A673 (cell line): Measurements from ENCODE around the gene SORCS1. TPM values are rescaled to one million over a fixed set of nuclear protein-coding genes. Genes with fewer than 3 reads are reported as not detected.

ENCODE experiments used
- BruUV-seq: library from RNA; stranded (reverse); fragments of 400-500 nt; replicated peaks from 2 replicates; lab custom pipeline; 2021; lab: Mats Ljungman, UMichigan
- CTCF ChIA-PET: fragments of 300-600 bp; sonication (Branson Sonifier 250); formaldehyde crosslinking; loops from one replicate; lab custom pipeline; 2022; ENCODE audit warnings: antibody characterized with exemption; lab: Charles Lee
- POLR2A ChIA-PET: fragments of 300-600 bp; sonication (Branson Sonifier 250); formaldehyde crosslinking; loops from one replicate; lab custom pipeline; 2022; ENCODE audit warnings: antibody characterized with exemption; ENCODE audit not compliant: low non-redundant PET; lab: Charles Lee
- DNase-seq: peaks from one replicate; pipeline ENCODE4 v3.0.0-alpha.2; 2015; ENCODE audit warnings: low spot score
- H3K27ac ChIP-seq: fragments of 200-600 bp; sonication (generic); 2 replicates; pipeline ENCODE4 v1.5.1; 2016; ENCODE audit warnings: mixed run types, low read depth, mild to moderate bottlenecking, mixed read lengths, antibody characterized with exemption, low read length; ENCODE audit not compliant: poor library complexity, severe bottlenecking
- H3K27me3 ChIP-seq: fragments of 200-600 bp; sonication (generic); replicated peaks from 2 replicates; pipeline ENCODE4 v1.6.1; 2017; ENCODE audit warnings: mixed run types, low read depth, mild to moderate bottlenecking, mixed read lengths, antibody characterized with exemption, low read length; ENCODE audit not compliant: insufficient read depth, poor library complexity
- H3K36me3 ChIP-seq: fragments of 200-600 bp; sonication (generic); 2 replicates; pipeline ENCODE4 v1.6.1; 2016; ENCODE audit warnings: mixed run types, mild to moderate bottlenecking, mixed read lengths, antibody characterized with exemption, low read length; ENCODE audit not compliant: insufficient read depth, poor library complexity, severe bottlenecking
- H3K4me1 ChIP-seq: fragments of 200-600 bp; sonication (generic); 2 replicates; pipeline ENCODE4 v1.6.1; 2017; ENCODE audit warnings: mixed run types, mild to moderate bottlenecking, mixed read lengths, antibody characterized with exemption, low read length; ENCODE audit not compliant: insufficient read depth, poor library complexity, severe bottlenecking
- H3K4me3 ChIP-seq: fragments of 200-600 bp; sonication (generic); 2 replicates; pipeline ENCODE4 v1.5.1; 2016; ENCODE audit warnings: low read depth, mixed run types, mild to moderate bottlenecking, mixed read lengths, low read length; ENCODE audit not compliant: poor library complexity, severe bottlenecking
- H3K9me3 ChIP-seq: fragments of 200-600 bp; sonication (generic); 2 replicates; pipeline ENCODE4 v1.6.1; 2016; ENCODE audit warnings: mixed run types, low read depth, mild to moderate bottlenecking, mixed read lengths, antibody characterized with exemption, low read length; ENCODE audit not compliant: poor library complexity, severe bottlenecking
- CTCF ChIP-seq: fragments of 300-800, 200-600 bp; sonication (generic); conservative IDR thresholded peaks from 2 replicates; pipeline ENCODE4 v1.5.1; 2017; ENCODE audit warnings: low read depth, mild to moderate bottlenecking, antibody characterized with exemption, low read length, moderate library complexity, mixed read lengths
- EZH2 ChIP-seq: fragments of 200-600 bp; sonication (generic); IDR thresholded peaks from 2 replicates; pipeline ENCODE4 v1.6.1; 2017; ENCODE audit warnings: borderline replicate concordance, low read depth, mild to moderate bottlenecking, mixed read lengths, antibody characterized with exemption, low read length; ENCODE audit not compliant: poor library complexity, severe bottlenecking
- intact Hi-C: fragments of 100-400 bp; cut with micrococcal nuclease; formaldehyde crosslinking; loops from one replicate; pipeline ENCODE4 v1.10.0; 2022; ENCODE audit not compliant: unreplicated experiment
- total RNA-seq: library from RNA; stranded (reverse); gene quantifications from 2 replicates; pipeline ENCODE4 v1.2.3, GENCODE V29; 2021

SORCS1 gene
- total RNA-seq, 1 experiment from 2014 or later = 0.34 TPM

GRCh38 chr10:106593876-106594275 is 570.6 kb downstream of the SORCS1 start:
- intact Hi-C loops = no loop called here
- H3K4me1 ChIP-seq = no peaks in the 10 kb centered on the region
- POLR2A ChIA-PET = no interaction called here
- CTCF ChIA-PET = no interaction called here
- H3K36me3 ChIP-seq = no peaks in the 10 kb centered on the region
- BruUV-seq = no TSS peak
- TF ChIP-seq EZH2 (no peak), CTCF (no peak)
- no peaks in the 10 kb centered on the region for H3K9me3 ChIP-seq
- no peak for DNase-seq
- H3K27me3 ChIP-seq = no peaks in the 10 kb centered on the region
- H3K4me3 ChIP-seq = no peak overlapping the region
- no peak overlapping the region for H3K27ac ChIP-seq

GRCh38 chr10:106592396-106592795 is 572.1 kb downstream of the SORCS1 start:
- no peak for TF ChIP-seq EZH2
- TF ChIP-seq CTCF = no peak
- no peak overlapping the region for H3K4me3 ChIP-seq
- ChIA-PET POLR2A (no interaction called here), CTCF (no interaction called here)
- no peaks in the 10 kb centered on the region for H3K36me3 ChIP-seq
- no peaks in the 10 kb centered on the region for H3K27me3 ChIP-seq
- H3K9me3 ChIP-seq = no peaks in the 10 kb centered on the region
- intact Hi-C loops = no loop called here
- no peaks in the 10 kb centered on the region for H3K4me1 ChIP-seq
- no TSS peak for BruUV-seq
- no peak overlapping the region for H3K27ac ChIP-seq
- no peak for DNase-seq

DNA sequence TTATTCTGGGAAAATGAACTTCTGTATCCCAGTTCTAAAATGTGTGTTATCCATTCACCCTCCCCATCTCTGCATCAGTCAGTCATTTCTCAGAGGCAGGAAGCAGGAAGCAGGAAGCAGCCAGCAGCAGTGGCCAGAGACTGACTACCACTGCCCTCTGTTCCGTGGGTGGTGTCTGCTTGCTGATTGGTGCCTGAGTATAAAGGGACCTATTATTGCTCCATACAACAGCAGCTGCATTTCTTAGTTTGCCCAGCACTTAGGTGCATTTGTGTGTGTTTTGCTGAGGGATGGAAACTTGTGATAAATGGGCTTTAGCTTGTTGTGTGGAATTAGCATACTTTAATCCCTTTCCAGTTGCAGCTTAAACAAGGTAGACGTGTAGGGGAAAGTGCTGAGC is 582.2 kb downstream of the SORCS1 start:
- Histone ChIP-seq H3K27ac (no peak overlapping the region), H3K4me3 (no peak overlapping the region), H3K36me3 (no peaks in the 10 kb centered on the region), H3K4me1 (peaks cover 13% of the 10 kb centered on the region), H3K9me3 (no peaks in the 10 kb centered on the region), H3K27me3 (no peaks in the 10 kb centered on the region)
- TF ChIP-seq EZH2 = no peak
- TF ChIP-seq CTCF = no peak
- POLR2A ChIA-PET = no interaction called here
- intact Hi-C loops = no loop called here
- CTCF ChIA-PET = no interaction called here
- DNase-seq = peak; percentile 80
- no TSS peak for BruUV-seq
